HG03139 (cell line): ENCODE measurements around the gene IRF1.

ENCODE experiments used
- ATAC-seq: cut with Tn5 transposase; IDR thresholded peaks from one replicate; pipeline ENCODE4 v1.9.1; 2021; ENCODE audit not compliant: unreplicated experiment

The IRF1 gene

GRCh38 chr5:132461569-132462070 is 29.0 kb downstream of the IRF1 start:
- no peak for ATAC-seq

GRCh38 chr5:132460846-132461568 is 29.6 kb downstream of the IRF1 start:
- ATAC-seq, result no peak

- no peak for ATAC-seq
These were observed 30.4 kb downstream of the IRF1 start for GRCh38 chr5:132459983-132460838.

- no peak for ATAC-seq
These were observed 31.3 kb downstream of the IRF1 start for GRCh38 chr5:132459031-132459982.

GRCh38 chr5:132458651-132459030 is 31.9 kb downstream of the IRF1 start:
- peak; percentile 34 for ATAC-seq

GRCh38 chr5:132458226-132458560 is 32.4 kb downstream of the IRF1 start:
- ATAC-seq, result no peak

- ATAC-seq, result no peak
These were observed 33.0 kb downstream of the IRF1 start for GRCh38 chr5:132457371-132458225.

- peak; percentile 21 for ATAC-seq
These were observed 33.6 kb downstream of the IRF1 start for GRCh38 chr5:132456987-132457361.

- peak; percentile 35 for ATAC-seq
These were observed 34.1 kb downstream of the IRF1 start for GRCh38 chr5:132456296-132456986.

- no peak for ATAC-seq
These were observed 34.9 kb downstream of the IRF1 start for GRCh38 chr5:132455614-132456115.

GRCh38 chr5:132454361-132454760 is 36.2 kb downstream of the IRF1 start:
- no peak for ATAC-seq

- no peak for ATAC-seq
These were observed 39.2 kb downstream of the IRF1 start for GRCh38 chr5:132451387-132451786.

GRCh38 chr5:132449060-132449459 is 41.5 kb downstream of the IRF1 start:
- ATAC-seq, result no peak

GRCh38 chr5:132447196-132447595 is 43.4 kb downstream of the IRF1 start:
- ATAC-seq, result no peak

GRCh38 chr5:132446621-132447020 is 44.0 kb downstream of the IRF1 start:
- ATAC-seq, result no peak

GRCh38 chr5:132445930-132446329 is 44.6 kb downstream of the IRF1 start:
- ATAC-seq, result no peak

- no peak for ATAC-seq
These were observed 45.0 kb downstream of the IRF1 start for GRCh38 chr5:132445640-132445923.

GRCh38 chr5:132444841-132445639 is 45.5 kb downstream of the IRF1 start:
- no peak for ATAC-seq

- ATAC-seq, result no peak
These were observed 46.5 kb downstream of the IRF1 start for GRCh38 chr5:132444061-132444460.
